Measurements from ENCODE around the gene PAXX.
A peak's percentile ranks its signal among the peaks of the same experiment; 100 is the strongest.

Gene PAXX

GRCh38 chr9:136968333-136969127 lies 23.7 kb upstream of the PAXX start:
- no peak for DNase-seq

- DNase-seq = no peak
Measured at GRCh38 chr9:136969150-136969549, 23.1 kb upstream of the PAXX start.

- DNase-seq = no peak
Measured at GRCh38 chr9:136969774-136970173, 22.4 kb upstream of the PAXX start.

- no peak for DNase-seq
Measured at GRCh38 chr9:136970361-136970760, 21.9 kb upstream of the PAXX start.

GRCh38 chr9:136971746-136972145 lies 20.5 kb upstream of the PAXX start:
- no peak for DNase-seq

GRCh38 chr9:136972335-136972734 lies 19.9 kb upstream of the PAXX start:
- DNase-seq = no peak

- DNase-seq = no peak
Measured at GRCh38 chr9:136972743-136973142, 19.5 kb upstream of the PAXX start.

GRCh38 chr9:136973618-136974617 lies 18.3 kb upstream of the PAXX start:
- DNase-seq = no peak

GRCh38 chr9:136974817-136975535 lies 17.2 kb upstream of the PAXX start:
- no peak for DNase-seq

GRCh38 chr9:136975644-136976043 lies 16.6 kb upstream of the PAXX start:
- DNase-seq = peak; percentile 24

GRCh38 chr9:136977223-136977622 lies 15.0 kb upstream of the PAXX start, which contains the start of gene PTGDS:
TSS of gene PTGDS (plus strand) at chr9:136977504. CDS start at chr9:136977579, 75 bp downstream.
- DNase-seq = no peak

- no peak for DNase-seq
Measured at GRCh38 chr9:136977649-136978072, 14.6 kb upstream of the PAXX start.

GRCh38 chr9:136978073-136978864 lies 14.0 kb upstream of the PAXX start:
- DNase-seq = peak; percentile 45

GRCh38 chr9:136978865-136979544 lies 13.2 kb upstream of the PAXX start:
- DNase-seq = no peak

GRCh38 chr9:136979769-136980587 lies 12.2 kb upstream of the PAXX start:
- no peak for DNase-seq

GRCh38 chr9:136980669-136981478 lies 11.3 kb upstream of the PAXX start:
- DNase-seq = no peak

- no peak for DNase-seq
Measured at GRCh38 chr9:136981588-136982231, 10.5 kb upstream of the PAXX start.

- no peak for DNase-seq
Measured at GRCh38 chr9:136982232-136983051, 9.8 kb upstream of the PAXX start, which contains the start of gene LCNL1. TSS of gene LCNL1 (plus strand) at chr9:136982993. CDS start at chr9:136983587, 594 bp downstream.
